HepG2 (cell line): ENCODE results near the gene CDH1. TPM values are rescaled to one million over a fixed set of nuclear protein-coding genes. Genes with fewer than 3 reads are reported as not detected.
A peak's percentile ranks its signal among the peaks of the same experiment; 100 is the strongest.

ENCODE experiments used
- BHLHE40 ChIP-seq: IDR thresholded peaks from 2 replicates; pipeline ENCODE4 v1.6.1; 2011; ENCODE audit warnings: low read length, improper control_type of control experiment
- CBX5 ChIP-seq: sonication (generic); formaldehyde crosslinking; IDR thresholded peaks from 2 replicates; pipeline ENCODE4 v1.4.0; 2020; ENCODE audit warnings: missing genetic modification reagents, borderline replicate concordance
- MIXL1 ChIP-seq: IDR thresholded peaks from 2 replicates; pipeline ENCODE4 v1.6.1; 2016
- PAXIP1 ChIP-seq: sonication (generic); formaldehyde crosslinking; conservative IDR thresholded peaks from 2 replicates; pipeline ENCODE4 v1.4.0; 2020; ENCODE audit warnings: mild to moderate bottlenecking, missing genetic modification reagents, moderate library complexity
- POLR2A ChIP-seq, 2 experiments: IDR thresholded peaks; 2 replicates each; pipeline ENCODE4 v1.6.1; 2011; ENCODE audit warnings: low read depth in 2 of 2, low read length in 2 of 2, mild to moderate bottlenecking in 1 of 2, moderate library complexity in 1 of 2; ENCODE audit not compliant: insufficient read depth in 1 of 2
- ZBTB4 ChIP-seq: sonication (generic); formaldehyde crosslinking; IDR thresholded peaks from 2 replicates; pipeline ENCODE4 v1.4.0; 2020; ENCODE audit warnings: missing genetic modification reagents, mild to moderate bottlenecking, borderline replicate concordance
- ZNF557 ChIP-seq: sonication (generic); formaldehyde crosslinking; IDR thresholded peaks from 2 replicates; pipeline ENCODE4 v1.4.0; 2020; ENCODE audit warnings: missing genetic modification reagents
- polyA plus RNA-seq, 8 experiments: library from polyadenylated mRNA; depleted of rRNA in 3 of 8; stranded (reverse) in 7 of 8; unstranded in 1 of 8; fragments of >200 nt; fragmentation: Illumina TruSeq in 4 of 8; extraction: Trizol in 4 of 8; gene quantifications; 2 replicates each; pipeline versions ENCODE4 v1.2.1 to v1.2.3, GENCODE V29; 2011 to 2016; ENCODE audit warnings: low read depth in 4 of 8, missing spikeins in 1 of 8, mixed read lengths in 1 of 8; ENCODE audit not compliant: insufficient read depth in 1 of 8
- total RNA-seq, 5 experiments: library from RNA; depleted of rRNA; stranded (reverse); fragments of >200 nt; fragmentation: Illumina TruSeq; extraction: Trizol; gene quantifications; 2 replicates each; pipeline ENCODE4 v1.2.3, GENCODE V29; 2016; ENCODE audit warnings: low read depth in 1 of 5

CDH1 gene
- total and polyA plus RNA-seq, 2 of the 13 experiments (the other 11 are each of a cell fraction or from before 2014, with no cell fraction given), result 0.95 to 9.8 TPM

GRCh38 chr16:68860978-68861892, 124.1 kb downstream of the CDH1 start (continued):
- peak; percentile 69 for TF ChIP-seq PAXIP1 (CRISPR knock-in tag)
- TF ChIP-seq BHLHE40, result no peak
- no peak for TF ChIP-seq ZNF557 (CRISPR knock-in tag)
- TF ChIP-seq POLR2A (IDR thresholded peaks at IDR 0.05; ENCODE audit: insufficient read depth in 1 of 2, low read depth in 2 of 2, low read length in 2 of 2), result no peak
- 0 out of 2 replicates have a peak, but pooled peaks have one; percentile 37 for TF ChIP-seq MIXL1
- TF ChIP-seq ZBTB4 (CRISPR knock-in tag), result peak; percentile 73; the same call in 1 of the 2 replicates
- no peak for TF ChIP-seq CBX5 (CRISPR knock-in tag)
